GM23248 (cell line): ENCODE measurements around the gene RANGRF. TPM values are rescaled to one million over a fixed set of nuclear protein-coding genes. Genes with fewer than 3 reads are reported as not detected.

Source experiments
- DNase-seq: peaks from one replicate; pipeline ENCODE4 v3.0.0-alpha.2; 2015
- H2AFZ ChIP-seq: fragments of 200-600 bp; sonication (generic); 2 replicates; pipeline ENCODE4 v1.6.1; 2016; ENCODE audit warnings: antibody characterized with exemption
- H3F3A ChIP-seq: fragments of 200-600 bp; sonication (generic); 2 replicates; pipeline ENCODE4 v1.6.1; 2016; ENCODE audit warnings: mild to moderate bottlenecking, antibody characterized with exemption, mixed run types; ENCODE audit not compliant: insufficient read depth
- H3K27ac ChIP-seq: fragments of 200-600 bp; sonication (generic); 2 replicates; pipeline ENCODE4 v1.5.1; 2016; ENCODE audit warnings: mild to moderate bottlenecking
- H3K27me3 ChIP-seq: fragments of 200-600 bp; sonication (generic); replicated peaks from 2 replicates; pipeline ENCODE4 v1.6.1; 2016; ENCODE audit warnings: mild to moderate bottlenecking; ENCODE audit not compliant: insufficient read depth
- H3K36me3 ChIP-seq: fragments of 200-600 bp; sonication (generic); 2 replicates; pipeline ENCODE4 v1.6.1; 2016; ENCODE audit warnings: low read depth, mild to moderate bottlenecking
- H3K4me1 ChIP-seq: fragments of 200-600 bp; sonication (generic); 2 replicates; pipeline ENCODE4 v1.6.1; 2016; ENCODE audit warnings: mild to moderate bottlenecking; ENCODE audit not compliant: insufficient read depth
- H3K4me2 ChIP-seq: fragments of 200-600 bp; sonication (generic); one replicate; pipeline ENCODE4 v1.6.1; 2016; ENCODE audit warnings: mild to moderate bottlenecking; ENCODE audit not compliant: unreplicated experiment
- H3K4me3 ChIP-seq: fragments of 200-600 bp; sonication (generic); 2 replicates; pipeline ENCODE4 v1.5.1; 2016; ENCODE audit warnings: mild to moderate bottlenecking
- H3K79me2 ChIP-seq: fragments of 200-600 bp; sonication (generic); 2 replicates; pipeline ENCODE4 v1.6.1; 2016; ENCODE audit warnings: mild to moderate bottlenecking; ENCODE audit not compliant: insufficient read depth
- H3K9ac ChIP-seq: fragments of 200-600 bp; sonication (generic); 2 replicates; pipeline ENCODE4 v1.6.1; 2016; ENCODE audit warnings: mild to moderate bottlenecking
- H3K9me2 ChIP-seq: fragments of 200-600 bp; sonication (generic); 2 replicates; pipeline ENCODE4 v1.6.1; 2016; ENCODE audit warnings: mixed run types, mild to moderate bottlenecking, moderate library complexity; ENCODE audit not compliant: insufficient read depth
- H3K9me3 ChIP-seq: fragments of 200-600 bp; sonication (generic); one replicate; pipeline ENCODE4 v1.6.1; 2017; ENCODE audit warnings: low read depth
- H4K20me1 ChIP-seq: fragments of 200-600 bp; sonication (generic); 2 replicates; pipeline ENCODE4 v1.6.0; 2016; ENCODE audit not compliant: insufficient read depth
- EZH2 ChIP-seq: fragments of 200-600 bp; sonication (generic); IDR thresholded peaks from 2 replicates; pipeline ENCODE4 v1.6.1; 2018; ENCODE audit warnings: antibody characterized with exemption, mild to moderate bottlenecking; ENCODE audit not compliant: insufficient read depth, poor library complexity, severe bottlenecking
- EZH2phosphoT487 ChIP-seq: fragments of 200-600 bp; sonication (generic); IDR thresholded peaks from 2 replicates; pipeline ENCODE4 v1.6.1; 2018; ENCODE audit warnings: antibody characterized with exemption, moderate library complexity, mild to moderate bottlenecking, low read depth; ENCODE audit not compliant: insufficient read depth
- WGBS, 2 experiments: methylation state at CpG; one replicate each; pipeline ENCODE4 v1.1.6; 2015 to 2017; ENCODE audit warnings: low lambda C conversion rate in 2 of 2, low coverage in 1 of 2; ENCODE audit errors: missing lambda C conversion rate in 2 of 2; 5-methylcytosine and 5-hydroxymethylcytosine counted together
- in situ Hi-C: fragments of 300-500 bp; cut with MboI; formaldehyde crosslinking; loops from 2 replicates; pipeline ENCODE4 v1.15.0; 2020
- polyA plus RNA-seq: library from polyadenylated mRNA; unstranded; fragments of >200 nt; fragmentation: Nextera tagmentation; extraction: Ambion mirVana; gene quantifications from 2 replicates; pipeline ENCODE4 v1.2.1, GENCODE V29; 2016
- total RNA-seq: library from RNA; depleted of rRNA; stranded (reverse); fragments of >200 nt; shearing (Covaris generic); gene quantifications from 2 replicates; pipeline ENCODE4 v1.2.3, GENCODE V29; 2014

The RANGRF gene
- total and polyA plus RNA-seq, 2 experiments from 2014 or later: 13.8 to 29.7 TPM

GRCh38 chr17:8264836-8265542, 23.5 kb upstream of the RANGRF start:
- no peak overlapping the region for H3K27ac ChIP-seq
- H3F3A ChIP-seq: no peaks in the 10 kb centered on the region
- H3K9ac ChIP-seq: no peak overlapping the region
- no peaks in the 10 kb centered on the region for H3K4me1 ChIP-seq
- in situ Hi-C loops: no loop called here
- no peaks in the 10 kb centered on the region for H3K79me2 ChIP-seq
- H3K36me3 ChIP-seq: no peaks in the 10 kb centered on the region
- TF ChIP-seq EZH2phosphoT487: no peak
- TF ChIP-seq EZH2: no peak
- H4K20me1 ChIP-seq: no peaks in the 10 kb centered on the region
- H3K9me3 ChIP-seq: no peaks in the 10 kb centered on the region
- no peak overlapping the region for H3K4me3 ChIP-seq
- no peak for DNase-seq
- WGBS, 2 experiments: 97 to 98% methylated on average over 18 of the region's 18 CpGs
- no peaks in the 10 kb centered on the region for H3K27me3 ChIP-seq
- H3K4me2 ChIP-seq: no peak overlapping the region
- H2AFZ ChIP-seq: no peak overlapping the region
- no peaks in the 10 kb centered on the region for H3K9me2 ChIP-seq

DNA sequence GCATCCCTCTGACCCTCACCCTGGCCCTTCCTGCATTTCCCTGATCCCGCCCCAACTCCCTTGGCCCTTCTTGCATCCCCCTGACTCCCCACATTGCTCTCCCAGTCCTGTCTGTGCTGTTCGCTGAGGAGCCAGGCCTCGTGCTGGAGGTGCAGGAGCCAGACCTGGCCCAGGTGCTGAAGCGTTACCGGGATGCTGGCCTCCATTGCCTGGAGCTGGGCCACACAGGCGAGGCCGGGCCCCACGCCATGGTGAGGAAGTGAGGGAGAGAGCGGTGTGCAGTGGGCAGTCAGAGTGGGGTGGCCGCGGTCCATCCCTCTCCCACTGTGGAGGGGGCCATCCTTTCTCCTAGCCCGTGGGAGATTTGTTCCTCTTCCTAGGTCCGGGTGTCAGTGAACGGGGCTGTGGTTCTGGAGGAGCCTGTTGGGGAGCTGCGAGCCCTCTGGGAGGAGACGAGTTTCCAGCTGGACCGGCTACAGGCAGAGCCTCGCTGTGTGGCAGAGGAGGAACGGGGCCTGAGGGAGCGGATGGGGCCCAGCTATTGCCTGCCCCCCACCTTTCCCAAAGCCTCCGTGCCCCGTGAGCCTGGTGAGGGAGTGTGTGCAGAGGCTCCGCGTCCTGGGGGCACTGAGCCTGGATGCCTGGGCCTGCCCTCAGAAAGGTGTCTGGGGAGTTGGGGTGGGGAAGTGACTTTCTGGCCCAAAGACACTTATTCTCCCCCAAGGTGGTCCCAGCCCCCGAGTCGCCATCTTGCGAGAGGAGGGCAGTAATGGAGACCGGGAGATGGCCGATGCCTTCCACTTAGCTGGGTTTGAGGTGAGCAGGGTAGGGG, 21.6 kb upstream of the RANGRF start:
- Histone ChIP-seq H3K79me2 (no peaks in the 10 kb centered on the region), H4K20me1 (no peaks in the 10 kb centered on the region), H3K27me3 (no peaks in the 10 kb centered on the region), H3K4me2 (no peak overlapping the region), H3F3A (no peaks in the 10 kb centered on the region), H3K9me3 (no peaks in the 10 kb centered on the region), H3K4me1 (no peaks in the 10 kb centered on the region), H3K36me3 (no peaks in the 10 kb centered on the region), H3K9me2 (no peaks in the 10 kb centered on the region), H3K9ac (no peak overlapping the region), H3K4me3 (no peak overlapping the region), H2AFZ (no peak overlapping the region), H3K27ac (no peak overlapping the region)
- WGBS, 2 experiments: 94 to 96% methylated on average over 22 to 28 of the region's 29 CpGs
- in situ Hi-C loops: no loop called here
- no peak for DNase-seq
- TF ChIP-seq EZH2phosphoT487 (no peak), EZH2 (no peak)

- in situ Hi-C loops: no loop called here
- no peak overlapping the region for H3K27ac ChIP-seq
- TF ChIP-seq EZH2 (no peak), EZH2phosphoT487 (no peak)
- no peaks in the 10 kb centered on the region for H3K4me1 ChIP-seq
- no peaks in the 10 kb centered on the region for H4K20me1 ChIP-seq
- H3K4me3 ChIP-seq: no peak overlapping the region
- no peaks in the 10 kb centered on the region for H3K79me2 ChIP-seq
- H3F3A ChIP-seq: no peaks in the 10 kb centered on the region
- no peaks in the 10 kb centered on the region for H3K9me2 ChIP-seq
- H3K36me3 ChIP-seq: no peaks in the 10 kb centered on the region
- no peak for DNase-seq
- WGBS, 2 experiments: 88 to 91% methylated on average over 13 of the region's 13 CpGs
- H3K9ac ChIP-seq: no peak overlapping the region
- H3K27me3 ChIP-seq: no peaks in the 10 kb centered on the region
- H2AFZ ChIP-seq: no peak overlapping the region
- H3K9me3 ChIP-seq: no peaks in the 10 kb centered on the region
- H3K4me2 ChIP-seq: no peak overlapping the region
Measured at GRCh38 chr17:8267480-8268147, 20.9 kb upstream of the RANGRF start.

DNA sequence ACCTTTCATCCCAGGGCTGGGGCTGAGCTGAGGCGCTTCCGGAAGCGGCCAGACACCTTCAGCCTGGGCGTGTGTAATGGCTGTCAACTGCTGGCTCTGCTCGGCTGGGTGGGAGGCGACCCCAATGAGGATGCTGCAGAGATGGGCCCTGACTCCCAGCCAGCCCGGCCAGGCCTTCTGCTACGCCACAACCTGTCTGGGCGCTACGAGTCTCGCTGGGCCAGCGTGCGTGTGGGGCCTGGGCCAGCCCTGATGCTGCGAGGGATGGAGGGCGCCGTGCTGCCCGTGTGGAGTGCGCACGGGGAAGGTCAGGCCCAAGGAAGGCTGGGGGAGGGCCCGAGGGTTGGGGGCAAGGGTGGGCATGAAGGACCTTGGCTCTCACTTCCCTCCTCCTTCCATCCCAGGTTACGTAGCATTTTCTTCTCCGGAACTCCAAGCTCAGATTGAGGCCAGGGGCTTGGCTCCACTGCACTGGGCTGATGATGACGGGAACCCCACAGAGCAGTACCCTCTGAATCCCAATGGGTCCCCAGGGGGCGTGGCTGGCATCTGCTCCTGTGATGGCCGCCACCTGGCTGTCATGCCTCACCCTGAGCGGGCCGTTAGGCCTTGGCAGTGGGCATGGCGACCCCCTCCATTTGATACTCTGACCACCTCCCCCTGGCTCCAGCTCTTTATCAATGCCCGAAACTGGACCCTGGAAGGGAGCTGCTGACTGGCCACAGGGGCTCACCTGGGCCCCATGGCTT, 19.7 kb upstream of the RANGRF start:
- H3K9me3 ChIP-seq: no peaks in the 10 kb centered on the region
- no peak overlapping the region for H3K9ac ChIP-seq
- no peaks in the 10 kb centered on the region for H3K36me3 ChIP-seq
- no peak for DNase-seq
- H3F3A ChIP-seq: no peaks in the 10 kb centered on the region
- no peak overlapping the region for H3K4me3 ChIP-seq
- no peaks in the 10 kb centered on the region for H3K9me2 ChIP-seq
- no peaks in the 10 kb centered on the region for H4K20me1 ChIP-seq
- TF ChIP-seq EZH2 (no peak), EZH2phosphoT487 (no peak)
- H3K27me3 ChIP-seq: no peaks in the 10 kb centered on the region
- no peaks in the 10 kb centered on the region for H3K4me1 ChIP-seq
- in situ Hi-C loops: no loop called here
- H2AFZ ChIP-seq: no peak overlapping the region
- no peak overlapping the region for H3K4me2 ChIP-seq
- H3K79me2 ChIP-seq: no peaks in the 10 kb centered on the region
- WGBS, 2 experiments: 88 to 92% methylated on average over 23 to 29 of the region's 29 CpGs
- no peak overlapping the region for H3K27ac ChIP-seq
